ENCODE results near the gene MRPL10. TPM values are rescaled to one million over a fixed set of nuclear protein-coding genes. Genes with fewer than 3 reads are reported as not detected.

Gene MRPL10
- total RNA-seq, 1 experiment from 2014 or later, result 67.2 TPM

DNA sequence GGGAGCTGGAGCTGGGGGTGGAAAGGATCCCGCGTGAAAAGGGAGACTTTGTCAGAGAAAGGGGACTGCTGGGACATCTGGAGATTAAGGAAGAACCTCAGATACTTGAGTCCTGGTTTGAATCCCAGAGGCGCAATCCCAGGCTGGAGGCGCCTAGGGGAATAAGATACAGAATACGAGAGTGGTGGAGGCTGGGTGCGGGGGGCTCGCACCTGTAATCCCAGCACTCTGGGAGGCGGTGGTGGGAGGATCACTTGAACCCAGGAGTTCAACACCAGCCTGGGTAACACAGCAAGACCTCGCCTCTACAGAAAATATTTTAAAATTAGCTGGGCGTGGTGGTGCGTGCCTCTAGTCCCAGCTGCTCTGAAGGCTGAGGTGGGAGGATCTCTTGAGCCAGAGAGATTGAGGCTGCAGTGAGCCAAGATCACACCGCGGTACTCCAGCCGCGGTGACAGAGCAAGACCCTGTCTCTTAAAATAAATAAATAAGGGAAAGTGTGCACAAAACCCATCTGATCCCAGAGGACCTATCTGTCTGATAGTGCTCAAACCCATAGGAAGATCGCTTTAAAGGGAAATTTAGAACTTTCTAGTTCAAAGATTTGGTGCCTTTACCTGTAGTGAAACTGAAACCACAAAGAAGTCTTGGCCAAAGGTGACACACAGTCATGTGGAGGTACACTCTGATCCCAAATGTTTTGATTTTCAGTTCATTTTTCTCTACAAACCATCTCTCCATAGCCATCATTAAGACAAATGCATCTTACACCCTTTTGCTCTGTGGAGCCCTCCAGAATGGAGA is 10.3 kb upstream of the MRPL10 start:
- no CpG with 5 or more reads among the region's 16 CpGs for WGBS (ENCODE audit: extremely low coverage, insufficient read length, low lambda C conversion rate)
- Histone ChIP-seq H2BK120ac (ENCODE audit: low read depth, low read length, poor library complexity, severe bottlenecking) (no peak overlapping the region), H4K8ac (replicated peaks; ENCODE audit: insufficient read length, low read depth, low read length) (no peak overlapping the region), H2BK15ac (ENCODE audit: low read depth, low read length) (no peak overlapping the region), H3K4ac (ENCODE audit: low read depth, low read length) (no peak overlapping the region), H3K27ac (ENCODE audit: insufficient read length, low read depth, low read length) (no peak overlapping the region), H3K9me3 (ENCODE audit: control insufficient read depth, low read depth, low read length) (no peaks in the 10 kb centered on the region), H3K18ac (ENCODE audit: insufficient read length, low read depth, low read length) (no peak overlapping the region), H3K27me3 (ENCODE audit: insufficient read depth, low read length) (peaks cover 10% of the 10 kb centered on the region; the same call in 1 of the 2 replicates), H3K79me2 (ENCODE audit: insufficient read depth, low read length) (no peaks in the 10 kb centered on the region; the same call in 1 of the 2 replicates), H3K79me1 (ENCODE audit: insufficient read depth, low read depth, low read length, poor library complexity, severe bottlenecking) (no peaks in the 10 kb centered on the region), H3K23ac (ENCODE audit: insufficient read length, low read depth, low read length) (no peak overlapping the region), H2BK5ac (ENCODE audit: insufficient read length, low read length) (no peak overlapping the region), H4K91ac (ENCODE audit: insufficient read length, low read depth, low read length) (no peak overlapping the region), H3K4me2 (ENCODE audit: insufficient read depth, insufficient read length, low read length) (no peak overlapping the region), H3K9ac (ENCODE audit: extremely low read depth, insufficient read length, low read length) (no peak overlapping the region), H3K23me2 (ENCODE audit: insufficient read length, low read depth, low read length, poor library complexity, severe bottlenecking) (peaks cover 3% of the 10 kb centered on the region), H3K56ac (ENCODE audit: insufficient read length, low read depth, low read length) (no peak overlapping the region), H2BK20ac (ENCODE audit: low read depth, low read length, poor library complexity, severe bottlenecking) (no peak overlapping the region), H4K20me1 (ENCODE audit: control insufficient read depth, insufficient read depth, insufficient read length) (no peaks in the 10 kb centered on the region), H3K14ac (ENCODE audit: insufficient read depth, low read length) (no peak overlapping the region), H2BK12ac (ENCODE audit: insufficient read length, low read depth, low read length) (no peak overlapping the region), H2AFZ (ENCODE audit: low read length) (no peak overlapping the region), H3K4me1 (ENCODE audit: insufficient read depth, low read length) (no peaks in the 10 kb centered on the region; the same call in 1 of the 2 replicates), H3T11ph (ENCODE audit: low read length) (no peak overlapping the region), H4K5ac (ENCODE audit: insufficient read length, low read depth, low read length) (no peak overlapping the region), H2AK5ac (ENCODE audit: insufficient read length, low read length) (no peak overlapping the region)
- Mint-ChIP-seq H3K9me3 (no peaks in the 10 kb centered on the region), H3K4me3 (peak overlapping the region; percentile 93 to 97; a peak in 2 of 5 replicates), H3K27ac (no peak overlapping the region), H3K27me3 (ENCODE audit: low read depth) (peaks cover 30% of the 10 kb centered on the region), H3K36me3 (ENCODE audit: insufficient read depth in 1 of 3, low read depth in 3 of 3) (peaks cover 0 to 13% (median 9%) of the 10 kb centered on the region in 3 experiments; a peak in 5 of 7 replicates), H3K4me1 (peaks cover 27 to 45% of the 10 kb centered on the region in 2 experiments)
- no peak for DNase-seq
- no peak; the same call in 2 of the 3 replicates for TF ChIP-seq CTCF (conservative IDR thresholded peaks at IDR 0.05)

Measured in H9 (cell line).